Astrocyte of the cerebellum (primary cell): ENCODE results near the gene TMEM37.

Experiments used
- DNase-seq: peaks from one replicate; pipeline ENCODE4 v3.0.0-alpha.2; 2011; ENCODE audit warnings: low read depth
- H3K4me3 ChIP-seq: 2 replicates; pipeline ENCODE4 v1.5.1; 2011; ENCODE audit warnings: mild to moderate bottlenecking, low read depth, low read length, moderate library complexity
- in situ Hi-C: cut with HindIII; loops from 2 replicates; pipeline ENCODE4 v1.10.0; 2017; ENCODE audit warnings: low sequenced_read_pairs
- TF ChIP-seq, protein P1 (sequence below): IDR thresholded peaks from 2 replicates; pipeline ENCODE4 v1.5.1; 2012; ENCODE audit warnings: low read length, low read depth, moderate library complexity, mild to moderate bottlenecking; ENCODE audit errors: missing control alignments

Gene TMEM37

DNA sequence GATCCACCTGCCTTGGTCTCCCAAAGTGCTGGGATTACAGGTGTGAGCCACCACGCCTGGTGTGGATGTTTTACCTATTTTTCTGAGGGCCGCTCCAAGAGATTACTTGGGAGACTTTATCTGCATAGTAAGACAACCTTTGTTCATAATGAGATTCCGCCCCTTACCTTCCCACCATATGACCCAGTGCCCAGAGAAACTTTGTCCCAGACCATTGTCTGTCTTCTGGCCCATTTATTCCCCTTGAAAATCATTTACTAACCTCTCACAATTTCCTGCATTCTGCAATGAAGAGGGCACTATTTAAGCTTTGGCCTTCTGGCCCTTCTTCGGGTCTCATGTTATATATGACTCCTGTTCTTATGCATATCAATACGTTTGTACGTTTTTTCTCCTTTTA is 13.7 kb upstream of the TMEM37 start:
- no peak overlapping the region for H3K4me3 ChIP-seq
- DNase-seq: no peak
- in situ Hi-C loops: no loop called here
- TF ChIP-seq, protein P1, sequence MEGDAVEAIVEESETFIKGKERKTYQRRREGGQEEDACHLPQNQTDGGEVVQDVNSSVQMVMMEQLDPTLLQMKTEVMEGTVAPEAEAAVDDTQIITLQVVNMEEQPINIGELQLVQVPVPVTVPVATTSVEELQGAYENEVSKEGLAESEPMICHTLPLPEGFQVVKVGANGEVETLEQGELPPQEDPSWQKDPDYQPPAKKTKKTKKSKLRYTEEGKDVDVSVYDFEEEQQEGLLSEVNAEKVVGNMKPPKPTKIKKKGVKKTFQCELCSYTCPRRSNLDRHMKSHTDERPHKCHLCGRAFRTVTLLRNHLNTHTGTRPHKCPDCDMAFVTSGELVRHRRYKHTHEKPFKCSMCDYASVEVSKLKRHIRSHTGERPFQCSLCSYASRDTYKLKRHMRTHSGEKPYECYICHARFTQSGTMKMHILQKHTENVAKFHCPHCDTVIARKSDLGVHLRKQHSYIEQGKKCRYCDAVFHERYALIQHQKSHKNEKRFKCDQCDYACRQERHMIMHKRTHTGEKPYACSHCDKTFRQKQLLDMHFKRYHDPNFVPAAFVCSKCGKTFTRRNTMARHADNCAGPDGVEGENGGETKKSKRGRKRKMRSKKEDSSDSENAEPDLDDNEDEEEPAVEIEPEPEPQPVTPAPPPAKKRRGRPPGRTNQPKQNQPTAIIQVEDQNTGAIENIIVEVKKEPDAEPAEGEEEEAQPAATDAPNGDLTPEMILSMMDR: no peak

DNA sequence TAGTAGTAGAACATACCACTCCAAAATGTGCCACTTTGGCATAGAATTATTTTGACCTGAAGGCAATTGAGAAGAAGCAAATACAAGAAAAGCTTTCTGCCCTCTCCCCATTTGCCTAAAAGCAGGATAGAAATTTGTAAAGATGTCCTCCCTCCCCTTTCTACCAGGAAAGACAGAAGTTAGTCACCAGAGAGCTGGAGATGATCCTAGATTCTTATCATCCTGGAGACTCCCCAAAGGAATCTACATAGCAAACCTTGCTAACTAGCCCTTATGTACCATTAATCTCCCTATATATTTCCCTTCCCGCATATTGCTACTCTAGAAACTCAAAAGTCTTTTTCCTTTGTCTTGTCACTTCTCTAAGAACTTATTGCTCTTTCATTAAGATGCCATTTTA is 12.6 kb upstream of the TMEM37 start:
- DNase-seq: no peak
- TF ChIP-seq, protein P1: no peak
- in situ Hi-C loops: no loop called here

DNA sequence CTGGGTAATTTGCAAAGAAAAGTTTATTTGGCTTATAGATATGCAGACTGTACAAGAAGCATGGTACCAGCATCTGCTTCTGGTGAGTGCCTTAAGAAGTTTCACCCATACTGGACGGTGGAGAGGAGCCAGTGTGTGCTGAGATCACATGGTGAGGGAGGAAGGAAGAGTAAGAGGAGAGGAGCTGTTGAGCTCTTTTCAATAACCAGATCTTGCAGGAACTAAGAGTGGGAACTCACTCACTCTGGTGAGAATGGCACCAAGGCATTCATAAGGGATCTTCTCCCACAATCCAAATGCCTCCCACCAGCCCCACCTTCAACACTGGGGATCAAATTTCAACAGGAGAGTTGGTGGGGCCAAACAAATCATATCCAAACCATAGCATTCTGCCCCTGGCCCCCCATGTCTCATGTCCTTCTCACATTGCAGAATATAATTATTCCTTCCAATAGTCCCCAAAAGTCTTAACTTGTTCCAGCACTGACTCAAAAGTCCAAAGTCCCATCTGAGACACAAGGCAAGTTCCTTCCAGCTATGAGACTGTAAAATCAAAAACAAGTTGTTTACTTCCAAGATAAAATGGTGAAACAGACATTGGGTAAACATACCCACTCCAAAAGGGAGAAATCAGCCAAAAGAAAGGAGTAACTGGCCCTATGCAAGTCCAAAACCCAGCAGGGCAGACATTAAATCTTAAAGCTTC is 11.7 kb upstream of the TMEM37 start:
- no peak overlapping the region for H3K4me3 ChIP-seq
- in situ Hi-C loops: loop anchor here (10.0 kb wide), 1 partner anchor 115 kb away; no protein-coding TSS in a partner anchor
- DNase-seq: no peak
- TF ChIP-seq, protein P1: no peak

More for the DNA sequence above, 12.6 kb upstream of the TMEM37 start:
- H3K4me3 ChIP-seq: no peak overlapping the region

DNA sequence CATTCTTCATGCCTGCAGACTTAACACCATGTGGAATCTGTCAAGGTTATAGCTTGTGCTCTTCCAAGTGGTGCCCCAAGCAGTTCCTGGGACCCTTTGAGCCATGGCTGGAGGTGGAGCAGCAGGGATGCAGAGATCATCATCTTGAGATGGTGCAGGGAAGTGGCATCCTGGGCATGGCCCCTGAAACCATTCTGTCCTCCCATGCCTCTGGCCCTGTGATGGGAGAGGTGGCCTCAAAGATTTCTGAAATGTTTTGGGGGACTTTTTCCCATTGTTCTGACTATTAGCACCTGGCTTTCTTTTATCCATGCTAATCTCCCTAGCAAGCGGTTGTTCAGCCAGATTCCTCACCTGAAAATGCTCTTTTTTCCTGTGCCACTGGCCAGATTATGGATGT is 10.3 kb upstream of the TMEM37 start:
- DNase-seq: no peak
- H3K4me3 ChIP-seq: no peak overlapping the region
- TF ChIP-seq, protein P1: no peak
- in situ Hi-C loops: loop anchor here (10.0 kb wide), 1 partner anchor 113 kb away; no protein-coding TSS in a partner anchor

DNA sequence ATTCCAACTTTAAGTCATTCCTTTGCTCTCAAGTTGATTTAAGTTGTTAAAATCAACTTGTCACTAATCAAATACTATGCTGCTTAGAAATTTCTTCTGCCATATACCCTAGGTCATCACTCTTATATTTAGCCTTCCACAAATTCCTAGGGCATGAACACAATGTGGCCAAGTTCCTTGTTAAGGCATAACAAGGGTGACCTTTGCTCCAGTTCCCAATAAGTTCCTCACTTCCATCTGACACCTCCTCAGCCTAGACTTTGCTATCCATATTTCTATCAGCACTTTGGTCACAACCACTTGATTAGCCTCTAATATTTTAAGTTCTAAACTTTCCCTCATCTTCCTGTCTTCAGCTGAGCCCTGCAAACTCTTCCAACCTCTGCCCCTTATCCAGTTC is 9.9 kb upstream of the TMEM37 start:
- in situ Hi-C loops: loop anchor here (10.0 kb wide), 1 partner anchor 113 kb away; no protein-coding TSS in a partner anchor
- TF ChIP-seq, protein P1: no peak
- no peak for DNase-seq
- no peak overlapping the region for H3K4me3 ChIP-seq

DNA sequence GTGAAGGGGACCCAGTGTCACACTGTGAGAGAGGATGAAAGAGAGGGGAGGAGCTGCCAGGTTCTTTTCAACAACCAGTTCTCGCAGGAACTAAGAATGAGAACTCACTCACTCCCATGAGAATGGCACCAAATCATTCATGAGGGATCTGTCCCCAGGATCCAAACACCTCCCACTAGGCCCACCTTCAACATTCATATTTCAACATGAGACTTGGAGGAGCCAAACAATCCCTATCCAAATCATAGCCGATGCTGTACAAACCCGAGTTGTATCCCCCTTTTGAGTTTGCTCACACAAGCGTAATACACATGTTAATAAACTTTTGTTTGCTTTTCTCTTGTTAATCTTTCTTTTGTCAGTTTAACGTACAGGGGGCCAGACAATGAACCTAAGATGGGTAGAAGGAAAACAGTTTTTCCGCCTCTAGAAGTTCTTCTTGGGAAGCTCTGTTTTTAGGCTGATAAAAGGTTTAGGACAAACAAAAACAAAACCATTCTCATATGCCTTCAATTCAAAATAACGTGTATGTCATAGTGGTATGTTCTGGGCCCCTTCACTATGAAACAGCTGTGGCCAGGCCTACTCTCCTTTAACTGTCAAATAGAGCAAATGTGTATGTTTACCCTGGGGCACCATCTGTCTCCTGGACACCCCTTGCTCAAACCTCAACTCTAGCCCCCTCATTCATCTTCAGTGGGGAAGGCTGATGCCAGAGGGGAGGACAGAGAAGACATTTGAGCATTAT is 9.1 kb upstream of the TMEM37 start:
- no peak overlapping the region for H3K4me3 ChIP-seq
- DNase-seq: no peak
- TF ChIP-seq, protein P1: no peak
- in situ Hi-C loops: loop anchor here (10.0 kb wide), 1 partner anchor 112 kb away; no protein-coding TSS in a partner anchor
